Measurements from ENCODE around the gene CSMD2.
"Not testable (repeated sequence)": the region's sequence is repeated elsewhere in the genome, so short reads cannot be mapped to it uniquely, and the experiment has no call there.

The CSMD2 gene

GRCh38 chr1:34086561-34086960 is 78.5 kb downstream of the CSMD2 start:
- TF ChIP-seq CTCF (IDR thresholded peaks at IDR 0.05; ENCODE audit: borderline replicate concordance, insufficient read depth, low read depth, low read length): no peak
- H3K4me3 ChIP-seq (ENCODE audit: low read depth, low read length): no peak overlapping the region

GRCh38 chr1:34083974-34084373 is 81.1 kb downstream of the CSMD2 start:
- no peak for TF ChIP-seq CTCF (IDR thresholded peaks at IDR 0.05; ENCODE audit: borderline replicate concordance, insufficient read depth, low read depth, low read length)
- H3K4me3 ChIP-seq (ENCODE audit: low read depth, low read length): no peak overlapping the region

- H3K4me3 ChIP-seq (ENCODE audit: low read depth, low read length): not testable (repeated sequence)
These were observed 82.9 kb downstream of the CSMD2 start for GRCh38 chr1:34082085-34082670.

- TF ChIP-seq CTCF (IDR thresholded peaks at IDR 0.05; ENCODE audit: borderline replicate concordance, insufficient read depth, low read depth, low read length): no peak
- H3K4me3 ChIP-seq (ENCODE audit: low read depth, low read length): no peak overlapping the region
These were observed 86.6 kb downstream of the CSMD2 start for GRCh38 chr1:34078383-34078782.

- H3K4me3 ChIP-seq (ENCODE audit: low read depth, low read length): no peak overlapping the region
- no peak for TF ChIP-seq CTCF (IDR thresholded peaks at IDR 0.05; ENCODE audit: borderline replicate concordance, insufficient read depth, low read depth, low read length)
These were observed 89.5 kb downstream of the CSMD2 start for GRCh38 chr1:34075576-34075975.

- H3K4me3 ChIP-seq (ENCODE audit: low read depth, low read length): no peak overlapping the region
- no peak for TF ChIP-seq CTCF (IDR thresholded peaks at IDR 0.05; ENCODE audit: borderline replicate concordance, insufficient read depth, low read depth, low read length)
These were observed 91.9 kb downstream of the CSMD2 start for GRCh38 chr1:34073028-34073695.

GRCh38 chr1:34070201-34070836 is 94.7 kb downstream of the CSMD2 start:
- no peak for TF ChIP-seq CTCF (IDR thresholded peaks at IDR 0.05; ENCODE audit: borderline replicate concordance, insufficient read depth, low read depth, low read length)
- H3K4me3 ChIP-seq (ENCODE audit: low read depth, low read length): no peak overlapping the region

Measured in GM12875 (cell line).